GM19193 (cell line): ENCODE results near the gene ADAP1.

Source experiments
- POLR2A ChIP-seq: IDR thresholded peaks from 4 replicates; pipeline ENCODE4 v1.6.1; 2011; ENCODE audit not compliant: insufficient read depth, insufficient read length; ENCODE audit errors: extremely low read depth

Gene ADAP1

DNA sequence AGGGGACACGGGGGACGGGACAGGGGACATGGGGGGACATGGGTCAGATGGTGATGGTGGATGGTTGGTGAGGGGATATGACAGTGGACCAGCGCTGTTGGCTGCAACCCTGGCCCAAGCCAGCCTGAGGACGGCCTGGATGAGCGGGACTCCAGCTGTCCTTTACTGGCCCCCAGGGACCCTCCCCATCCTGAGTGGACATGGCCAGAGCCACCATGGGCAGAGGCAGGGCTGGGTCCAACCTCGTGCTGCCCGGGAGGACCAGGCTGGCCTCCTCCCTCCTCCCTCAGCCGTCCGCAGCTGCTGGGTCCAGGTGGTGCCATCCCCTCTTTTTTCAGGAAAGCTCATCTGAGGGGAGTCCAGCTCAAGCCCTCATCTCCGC, 47.7 kb downstream of the ADAP1 start:
- TF ChIP-seq POLR2A: no peak

DNA sequence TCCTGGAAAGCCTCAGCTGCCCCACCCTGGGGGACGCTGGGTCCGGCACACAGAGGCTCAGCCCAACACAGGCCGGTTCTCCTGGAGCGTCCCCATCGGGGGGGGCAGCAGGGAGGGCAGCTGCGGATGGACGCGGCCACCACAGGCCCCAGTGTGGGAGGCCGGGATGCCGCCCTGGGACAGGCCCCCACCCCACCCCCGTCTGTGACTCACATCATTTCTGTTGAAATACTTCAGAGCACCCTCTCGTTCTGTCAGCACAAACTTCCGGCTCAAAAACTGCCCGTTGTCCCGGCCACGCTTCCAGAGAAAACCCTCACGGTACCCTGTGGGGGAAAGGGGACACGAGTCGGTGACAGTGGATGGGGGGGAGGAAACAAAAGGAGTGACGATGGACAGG, 49.6 kb downstream of the ADAP1 start:
- TF ChIP-seq POLR2A: no peak

DNA sequence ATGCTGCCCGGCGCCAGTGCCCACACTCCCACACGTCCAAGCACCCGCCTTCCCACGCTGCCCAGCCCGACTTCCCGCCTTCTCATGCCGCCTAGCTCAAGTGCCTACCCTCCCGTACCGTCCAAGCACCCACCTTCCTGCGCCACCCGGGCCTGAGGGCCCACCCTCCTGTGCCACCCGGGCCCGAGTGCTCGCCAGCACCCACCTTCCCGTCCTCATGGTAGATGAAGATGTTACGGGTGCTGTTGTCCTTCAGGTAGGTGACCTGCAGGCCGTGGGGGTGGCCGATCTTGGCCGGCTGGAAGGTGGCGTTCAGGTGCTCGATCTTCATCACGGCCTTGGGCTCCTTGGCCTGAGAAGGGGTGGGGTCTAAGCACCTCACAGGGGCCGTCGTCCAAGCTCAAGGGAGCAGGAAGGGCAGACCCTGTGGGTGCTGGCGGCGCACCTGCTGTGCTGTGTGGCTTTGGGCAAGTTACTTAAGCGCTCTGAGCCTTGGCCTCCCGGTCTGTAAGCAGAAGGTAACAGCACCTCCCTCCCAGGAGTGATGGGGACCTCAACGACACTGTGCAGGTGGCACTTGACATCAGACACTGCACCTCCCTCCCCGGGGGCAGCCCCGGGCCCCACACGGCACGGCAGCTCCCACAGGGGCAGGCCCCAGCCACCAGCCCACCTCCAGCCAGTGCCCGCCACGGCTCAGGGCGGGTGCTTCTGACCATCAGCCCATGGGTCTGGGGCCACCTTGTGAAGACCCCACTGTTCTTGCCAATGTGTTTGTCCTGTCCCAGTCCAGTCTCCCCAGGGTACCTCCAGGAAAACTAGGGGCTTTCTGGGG, 50.3 kb downstream of the ADAP1 start:
- TF ChIP-seq POLR2A: no peak

DNA sequence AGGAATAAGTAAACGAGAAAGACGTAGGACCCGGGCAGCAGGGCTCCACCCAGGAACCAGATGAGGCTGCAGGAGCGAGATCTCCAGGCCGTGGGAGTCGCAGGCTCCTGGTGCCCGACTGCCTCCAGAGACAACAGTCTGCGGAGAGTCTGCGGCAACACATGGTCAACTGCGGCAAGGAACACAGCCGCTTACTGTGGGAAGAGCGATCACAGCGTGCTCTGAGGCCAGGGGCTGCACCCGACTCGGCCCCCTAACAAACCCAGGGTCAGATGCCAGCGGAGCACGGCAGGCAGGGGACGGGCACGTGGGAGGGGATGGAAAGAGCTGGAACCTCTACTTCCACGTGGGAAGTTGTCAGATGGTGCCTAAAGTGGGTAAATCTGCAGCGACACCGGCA, 51.5 kb downstream of the ADAP1 start:
- no peak for TF ChIP-seq POLR2A

DNA sequence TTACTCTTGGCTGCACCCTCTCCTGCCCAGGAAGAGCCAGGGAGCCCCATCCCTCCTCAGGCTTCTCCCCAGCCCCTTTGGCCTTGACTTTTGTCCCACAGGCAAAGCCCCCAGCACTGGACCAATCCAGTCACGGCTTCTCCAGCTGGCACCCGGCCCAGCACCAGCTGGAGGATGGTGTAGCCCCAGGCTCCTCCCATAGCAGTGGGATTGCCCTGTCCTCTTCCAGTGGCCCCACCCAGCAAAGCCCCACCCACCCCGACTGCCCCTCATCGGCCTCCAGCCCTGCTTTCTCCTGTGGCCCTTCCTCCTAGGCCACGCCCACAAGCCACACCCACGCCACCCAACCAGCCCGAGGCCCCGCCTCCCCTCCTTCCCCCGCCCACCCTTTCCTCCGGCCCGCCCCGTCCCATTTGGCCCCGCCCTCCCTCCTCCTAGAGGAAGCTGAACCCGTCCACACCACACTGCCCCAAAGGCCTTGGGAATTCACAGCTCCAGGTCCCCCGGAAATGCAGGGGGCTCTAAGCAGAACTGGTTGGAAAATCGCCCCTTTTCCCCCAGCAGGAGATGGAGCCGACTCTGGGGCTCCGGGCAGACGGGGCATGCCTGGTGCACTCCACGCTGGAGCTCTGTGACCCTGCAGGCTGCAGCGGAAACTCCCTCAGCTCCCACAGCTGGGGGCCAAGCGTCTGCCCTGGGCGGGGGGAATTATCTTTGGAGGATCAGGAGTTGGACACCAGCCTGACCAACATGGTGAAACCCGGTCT, 52.9 kb downstream of the ADAP1 start:
- no peak for TF ChIP-seq POLR2A

DNA sequence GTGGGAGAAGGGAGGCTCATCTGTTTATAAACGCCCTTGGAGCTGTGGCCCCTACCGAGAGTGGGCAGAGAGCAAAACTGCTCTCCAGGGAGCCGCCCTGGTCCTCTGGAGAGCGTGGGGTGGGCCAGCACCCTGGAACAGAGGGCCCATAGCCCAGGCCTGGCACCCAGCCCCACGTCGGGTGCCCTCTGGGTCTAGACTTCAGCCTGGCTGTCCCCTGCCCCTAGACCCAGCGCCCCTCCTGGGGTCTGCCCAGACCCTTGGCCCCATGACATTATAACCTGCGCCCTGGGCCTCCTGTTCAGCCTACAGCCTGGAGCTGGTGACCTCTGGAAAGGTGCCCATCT, 53.5 kb downstream of the ADAP1 start:
- TF ChIP-seq POLR2A: no peak

DNA sequence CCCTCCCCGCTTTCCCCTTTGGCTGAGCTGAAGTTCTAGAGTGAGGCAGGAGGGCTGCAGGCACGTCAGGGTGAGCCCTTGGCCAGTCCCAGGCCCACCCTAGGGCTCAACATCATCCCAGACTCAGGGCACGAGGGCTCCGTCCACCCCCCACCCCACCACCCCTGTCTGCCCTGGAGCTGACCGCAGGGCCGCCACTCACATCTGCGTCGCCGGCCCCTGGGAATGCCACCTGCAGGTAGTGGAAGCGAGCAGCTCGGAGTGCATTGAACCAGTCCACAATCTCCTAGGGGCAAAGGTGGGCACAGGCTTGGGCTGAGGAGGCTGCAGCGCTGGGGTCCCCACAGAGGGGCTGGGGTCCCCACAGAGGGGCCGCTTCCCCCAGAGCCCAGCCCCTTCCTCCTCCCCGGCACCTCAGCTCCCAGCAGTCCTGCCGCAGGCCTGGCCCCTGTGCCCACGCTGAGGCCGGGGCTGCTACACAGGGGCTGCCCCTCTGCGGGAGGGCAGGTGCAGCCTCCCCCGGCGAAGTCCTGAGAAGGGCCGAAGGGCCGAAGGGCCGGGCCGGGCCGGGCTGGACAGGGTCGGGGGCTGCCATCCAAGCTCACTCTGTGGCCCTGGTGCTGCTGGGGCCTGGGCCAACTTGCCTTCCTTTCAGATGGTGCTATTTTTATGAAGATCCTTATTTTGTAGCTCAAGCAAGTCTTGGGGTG, 54.0 kb downstream of the ADAP1 start:
- TF ChIP-seq POLR2A: no peak

DNA sequence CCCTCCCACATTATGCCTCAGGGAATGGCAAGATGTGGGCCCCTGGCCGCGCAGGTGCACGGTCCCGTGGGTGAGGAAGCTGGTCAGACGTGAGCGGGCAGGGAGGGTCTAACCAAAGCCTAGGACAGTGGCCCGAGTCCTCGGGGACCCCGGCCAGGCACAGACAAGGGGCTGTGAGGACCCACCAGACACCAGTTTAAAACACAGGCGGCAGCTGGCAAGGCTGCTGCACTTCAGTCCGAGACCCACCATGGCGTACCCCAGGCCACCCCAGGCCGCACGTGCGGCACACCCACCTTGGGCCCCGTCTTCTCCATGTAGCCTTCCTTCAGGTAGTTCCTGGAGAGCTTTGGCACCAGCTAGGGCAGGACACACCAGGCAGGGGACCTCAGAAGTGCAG, 54.7 kb downstream of the ADAP1 start:
- TF ChIP-seq POLR2A: no peak

DNA sequence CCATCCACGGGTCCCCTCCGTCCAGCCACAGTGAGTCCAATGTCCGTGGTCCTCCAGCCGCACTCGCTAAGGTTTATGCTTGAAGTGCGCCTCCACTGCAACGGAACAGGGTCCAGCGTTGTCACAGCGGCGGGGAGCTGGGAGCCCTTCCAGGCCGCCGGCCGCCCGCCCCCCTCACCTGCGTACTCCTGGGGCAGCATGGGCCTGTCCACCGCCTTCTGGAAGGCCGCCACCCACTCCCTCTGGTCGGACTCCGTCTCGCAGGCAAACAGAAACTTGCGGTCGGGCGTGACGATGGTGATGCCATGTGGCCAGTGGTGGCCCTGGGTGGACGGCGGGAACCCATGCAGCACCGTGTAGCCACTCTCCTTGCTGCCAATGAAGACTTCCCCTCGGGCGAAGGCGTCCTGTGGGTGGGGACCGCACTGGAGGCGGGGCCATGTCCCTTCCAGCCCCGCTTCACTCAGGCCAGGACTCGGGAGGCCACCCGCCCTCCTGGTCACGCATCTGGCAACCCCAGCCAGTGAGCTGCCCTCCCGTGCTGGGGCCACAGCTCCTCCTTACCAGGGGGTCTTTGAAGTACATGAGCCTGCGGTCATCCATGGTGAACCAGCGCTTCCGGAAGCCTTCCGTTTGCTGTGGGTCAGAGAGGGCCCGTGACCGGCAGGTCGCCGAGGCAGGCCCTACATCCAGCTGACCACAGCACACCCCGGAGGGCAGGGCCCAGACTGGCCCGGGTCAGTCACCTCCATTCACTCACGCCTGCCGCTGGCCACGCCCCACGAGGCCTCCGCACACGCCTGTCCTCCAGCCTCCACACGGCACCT, 55.4 kb downstream of the ADAP1 start:
- TF ChIP-seq POLR2A: no peak

DNA sequence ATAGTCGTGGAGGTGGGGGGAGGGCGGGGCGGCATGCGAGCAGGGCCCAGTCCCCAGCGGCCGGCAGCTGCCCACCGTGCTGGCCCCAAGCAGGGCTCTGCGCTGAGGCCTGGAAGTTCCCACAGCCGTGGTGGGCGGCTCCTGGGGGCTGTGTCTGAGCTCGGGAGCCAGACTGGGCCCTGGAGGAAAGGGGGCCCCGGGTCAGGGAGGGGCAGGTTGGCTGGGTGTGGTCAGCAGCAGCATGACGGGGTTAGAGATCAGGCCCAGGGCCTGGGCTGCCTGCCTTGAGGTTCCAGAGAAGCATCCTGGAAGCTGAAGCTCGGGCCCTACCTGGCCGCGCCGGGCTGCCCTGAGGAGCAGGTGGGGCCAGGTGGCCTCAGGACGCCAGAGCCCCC, 56.0 kb downstream of the ADAP1 start:
- TF ChIP-seq POLR2A: peak; percentile 18

DNA sequence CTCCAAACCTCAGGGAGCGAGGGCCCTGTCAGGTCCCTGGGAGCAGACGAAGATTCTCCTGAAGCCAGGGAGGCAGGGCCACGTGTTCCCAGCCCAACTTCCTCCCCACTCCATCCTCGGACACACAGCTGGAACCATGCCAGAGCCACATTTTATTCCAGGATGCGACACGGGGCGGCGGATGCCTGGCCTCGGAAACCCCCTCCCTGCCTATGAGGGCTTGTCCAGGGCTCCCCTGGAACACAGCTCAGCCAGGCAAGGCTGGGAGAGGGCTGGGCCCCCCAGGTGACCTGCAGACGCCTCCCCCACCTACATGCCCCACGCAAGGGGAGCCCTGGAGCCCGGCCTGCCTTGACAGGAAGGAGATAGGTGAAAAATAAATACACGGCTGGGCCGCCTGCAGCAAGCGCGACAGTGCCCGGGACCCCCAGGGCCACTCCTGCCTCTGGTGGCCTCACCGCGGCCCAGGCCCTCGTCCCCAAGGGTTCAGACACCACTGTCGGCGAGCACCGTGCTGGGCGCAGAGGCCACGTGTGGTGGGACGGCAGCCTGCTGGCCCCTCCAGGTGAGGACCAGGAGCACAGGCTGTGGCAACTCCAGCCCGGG, 56.6 kb downstream of the ADAP1 start:
- no peak for TF ChIP-seq POLR2A

DNA sequence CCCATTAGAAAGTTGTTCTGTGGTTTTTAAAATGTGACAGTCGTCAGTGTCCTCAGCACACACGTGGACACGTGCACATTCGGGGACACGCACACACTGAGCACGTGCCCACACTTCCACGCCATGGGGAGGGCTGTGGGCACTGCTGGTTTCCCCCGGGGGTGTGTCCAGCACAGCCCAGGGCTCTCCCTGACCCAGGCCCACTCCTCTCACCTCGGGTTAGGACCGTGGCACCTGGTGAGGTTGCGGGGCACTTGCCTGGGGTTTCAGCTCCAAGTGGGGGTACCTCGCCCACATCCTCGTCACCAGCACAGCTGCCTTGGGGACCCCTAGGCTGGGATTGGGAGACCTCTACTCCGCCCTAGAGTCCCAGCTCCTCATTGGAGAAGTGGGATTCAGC, 57.4 kb downstream of the ADAP1 start:
- TF ChIP-seq POLR2A: no peak

DNA sequence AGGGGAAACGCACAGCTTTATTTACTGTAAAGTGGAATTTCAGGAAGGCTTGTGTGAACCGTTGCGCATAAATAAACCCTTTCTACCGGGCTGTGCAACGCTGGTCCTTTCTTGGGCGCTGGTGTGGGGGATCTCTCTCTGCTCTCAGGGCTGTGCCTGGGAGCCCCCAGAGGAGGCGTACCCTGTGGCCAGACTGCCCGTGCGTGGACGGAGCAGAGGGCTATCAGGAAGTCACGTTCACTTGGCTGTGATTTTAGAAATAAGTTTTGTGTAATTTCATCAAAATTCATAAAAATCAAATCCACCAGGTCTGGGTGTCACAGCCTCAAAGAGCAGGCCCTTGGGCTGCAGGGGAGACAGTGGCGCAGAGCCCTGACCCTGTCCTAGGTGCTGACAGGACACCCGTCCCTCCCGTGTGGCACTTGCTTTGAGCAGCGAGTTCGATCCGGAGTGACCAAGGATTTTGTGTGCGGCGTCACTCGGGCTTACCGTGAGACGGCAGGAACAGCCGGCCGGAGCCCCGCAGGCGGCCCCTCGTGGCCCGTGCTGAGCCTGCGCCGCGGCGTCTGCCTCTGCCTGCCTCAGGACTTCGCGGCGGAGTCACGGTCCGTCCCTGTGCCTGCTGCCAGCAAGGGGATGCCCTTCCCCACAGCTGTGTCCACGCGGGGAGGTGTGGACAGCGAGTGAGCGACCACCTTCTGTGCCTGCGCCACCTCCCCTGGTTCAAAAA, 58.0 kb downstream of the ADAP1 start:
- no peak for TF ChIP-seq POLR2A
